NCI-H446 (cell line): ENCODE results near the gene RAB40A.
A peak's percentile ranks its signal among the peaks of the same experiment; 100 is the strongest.
"Not testable (repeated sequence)": the region's sequence is repeated elsewhere in the genome, so short reads cannot be mapped to it uniquely, and the experiment has no call there.

ENCODE experiments used
- DNase-seq, 2 experiments: peaks; one replicate each; lab custom pipeline; 2025; lab: John Stamatoyannopoulos, UW

Gene RAB40A

GRCh38 chrX:103464072-103464773 lies 55.1 kb downstream of the RAB40A start:
- peak in 1 of 2 experiments; percentile 2 for DNase-seq

GRCh38 chrX:103461156-103461555 lies 58.1 kb downstream of the RAB40A start:
- no peak for DNase-seq

GRCh38 chrX:103460001-103460755 lies 59.1 kb downstream of the RAB40A start:
- not testable (repeated sequence) for DNase-seq

GRCh38 chrX:103453655-103454054 lies 65.6 kb downstream of the RAB40A start:
- no peak for DNase-seq
